HL-60 (cell line): ENCODE measurements around the gene TXNDC17.

Source experiments
- GABPA ChIP-seq: IDR thresholded peaks from 2 replicates; pipeline ENCODE4 v1.6.1; 2012; ENCODE audit warnings: low read depth
- TF ChIP-seq, protein P1 (sequence below): IDR thresholded peaks from one replicate; pipeline ENCODE4 v1.5.1; 2011; ENCODE audit warnings: low read length, control low read depth, inconsistent platforms; ENCODE audit not compliant: insufficient read depth
- TF ChIP-seq, protein P2 (sequence below): IDR thresholded peaks from 2 replicates; pipeline ENCODE4 v1.6.1; 2012; ENCODE audit warnings: low read depth; ENCODE audit not compliant: insufficient replicate concordance

DNA sequence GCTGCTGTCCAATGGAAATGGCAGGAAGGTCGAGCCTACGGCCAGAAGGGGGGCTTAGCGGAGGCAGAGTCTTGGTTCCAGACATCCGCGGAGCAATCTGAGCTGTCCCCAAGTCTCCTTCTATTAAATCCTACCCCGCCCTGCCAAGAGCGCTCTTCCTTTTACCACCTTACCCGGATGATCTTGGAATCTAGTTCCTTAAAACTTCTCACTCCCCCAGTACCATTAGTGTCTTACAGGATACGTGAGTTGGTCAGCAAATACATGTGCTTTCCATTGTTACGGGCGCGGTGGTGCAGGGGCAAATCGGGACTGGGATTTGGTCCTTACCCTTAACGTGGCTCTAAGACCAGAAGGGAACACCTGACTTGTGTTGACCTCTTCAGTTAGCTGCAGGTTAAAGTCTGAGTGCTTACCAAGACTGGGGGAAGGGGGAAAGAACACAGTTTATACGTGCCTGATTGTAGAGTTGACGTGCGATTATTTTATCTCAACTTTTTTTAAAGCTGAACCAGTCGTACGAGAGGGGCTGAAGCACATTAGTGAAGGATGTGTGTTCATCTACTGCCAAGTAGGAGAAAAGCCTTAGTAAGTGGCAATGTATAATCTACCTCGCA lies 495 bp downstream of the TXNDC17 start:
- TF ChIP-seq, protein P1, sequence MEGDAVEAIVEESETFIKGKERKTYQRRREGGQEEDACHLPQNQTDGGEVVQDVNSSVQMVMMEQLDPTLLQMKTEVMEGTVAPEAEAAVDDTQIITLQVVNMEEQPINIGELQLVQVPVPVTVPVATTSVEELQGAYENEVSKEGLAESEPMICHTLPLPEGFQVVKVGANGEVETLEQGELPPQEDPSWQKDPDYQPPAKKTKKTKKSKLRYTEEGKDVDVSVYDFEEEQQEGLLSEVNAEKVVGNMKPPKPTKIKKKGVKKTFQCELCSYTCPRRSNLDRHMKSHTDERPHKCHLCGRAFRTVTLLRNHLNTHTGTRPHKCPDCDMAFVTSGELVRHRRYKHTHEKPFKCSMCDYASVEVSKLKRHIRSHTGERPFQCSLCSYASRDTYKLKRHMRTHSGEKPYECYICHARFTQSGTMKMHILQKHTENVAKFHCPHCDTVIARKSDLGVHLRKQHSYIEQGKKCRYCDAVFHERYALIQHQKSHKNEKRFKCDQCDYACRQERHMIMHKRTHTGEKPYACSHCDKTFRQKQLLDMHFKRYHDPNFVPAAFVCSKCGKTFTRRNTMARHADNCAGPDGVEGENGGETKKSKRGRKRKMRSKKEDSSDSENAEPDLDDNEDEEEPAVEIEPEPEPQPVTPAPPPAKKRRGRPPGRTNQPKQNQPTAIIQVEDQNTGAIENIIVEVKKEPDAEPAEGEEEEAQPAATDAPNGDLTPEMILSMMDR, result no peak
- no peak for TF ChIP-seq GABPA
- TF ChIP-seq, protein P2, sequence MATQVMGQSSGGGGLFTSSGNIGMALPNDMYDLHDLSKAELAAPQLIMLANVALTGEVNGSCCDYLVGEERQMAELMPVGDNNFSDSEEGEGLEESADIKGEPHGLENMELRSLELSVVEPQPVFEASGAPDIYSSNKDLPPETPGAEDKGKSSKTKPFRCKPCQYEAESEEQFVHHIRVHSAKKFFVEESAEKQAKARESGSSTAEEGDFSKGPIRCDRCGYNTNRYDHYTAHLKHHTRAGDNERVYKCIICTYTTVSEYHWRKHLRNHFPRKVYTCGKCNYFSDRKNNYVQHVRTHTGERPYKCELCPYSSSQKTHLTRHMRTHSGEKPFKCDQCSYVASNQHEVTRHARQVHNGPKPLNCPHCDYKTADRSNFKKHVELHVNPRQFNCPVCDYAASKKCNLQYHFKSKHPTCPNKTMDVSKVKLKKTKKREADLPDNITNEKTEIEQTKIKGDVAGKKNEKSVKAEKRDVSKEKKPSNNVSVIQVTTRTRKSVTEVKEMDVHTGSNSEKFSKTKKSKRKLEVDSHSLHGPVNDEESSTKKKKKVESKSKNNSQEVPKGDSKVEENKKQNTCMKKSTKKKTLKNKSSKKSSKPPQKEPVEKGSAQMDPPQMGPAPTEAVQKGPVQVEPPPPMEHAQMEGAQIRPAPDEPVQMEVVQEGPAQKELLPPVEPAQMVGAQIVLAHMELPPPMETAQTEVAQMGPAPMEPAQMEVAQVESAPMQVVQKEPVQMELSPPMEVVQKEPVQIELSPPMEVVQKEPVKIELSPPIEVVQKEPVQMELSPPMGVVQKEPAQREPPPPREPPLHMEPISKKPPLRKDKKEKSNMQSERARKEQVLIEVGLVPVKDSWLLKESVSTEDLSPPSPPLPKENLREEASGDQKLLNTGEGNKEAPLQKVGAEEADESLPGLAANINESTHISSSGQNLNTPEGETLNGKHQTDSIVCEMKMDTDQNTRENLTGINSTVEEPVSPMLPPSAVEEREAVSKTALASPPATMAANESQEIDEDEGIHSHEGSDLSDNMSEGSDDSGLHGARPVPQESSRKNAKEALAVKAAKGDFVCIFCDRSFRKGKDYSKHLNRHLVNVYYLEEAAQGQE, result no peak
